ENCODE results near the gene ABCA13.

DNA sequence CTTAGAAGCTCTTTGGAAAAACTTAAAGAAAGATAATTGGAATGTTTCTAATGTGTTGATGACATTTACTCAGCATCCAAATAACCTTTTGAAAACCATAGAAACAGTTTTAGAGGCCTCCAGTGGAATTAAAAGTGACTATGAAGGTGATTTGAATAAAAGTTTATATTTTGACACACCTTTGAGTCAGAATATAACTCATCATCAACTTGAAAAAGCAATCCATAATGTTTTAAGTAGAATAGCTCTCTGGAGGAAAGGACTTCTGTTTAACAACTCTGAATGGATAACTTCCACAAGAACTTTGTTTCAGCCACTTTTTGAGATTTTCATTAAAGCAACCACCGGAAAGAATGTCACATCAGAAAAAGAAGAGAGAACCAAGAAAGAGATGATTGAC lies 108.2 kb downstream of the ABCA13 start:
- TF ChIP-seq, protein P1, sequence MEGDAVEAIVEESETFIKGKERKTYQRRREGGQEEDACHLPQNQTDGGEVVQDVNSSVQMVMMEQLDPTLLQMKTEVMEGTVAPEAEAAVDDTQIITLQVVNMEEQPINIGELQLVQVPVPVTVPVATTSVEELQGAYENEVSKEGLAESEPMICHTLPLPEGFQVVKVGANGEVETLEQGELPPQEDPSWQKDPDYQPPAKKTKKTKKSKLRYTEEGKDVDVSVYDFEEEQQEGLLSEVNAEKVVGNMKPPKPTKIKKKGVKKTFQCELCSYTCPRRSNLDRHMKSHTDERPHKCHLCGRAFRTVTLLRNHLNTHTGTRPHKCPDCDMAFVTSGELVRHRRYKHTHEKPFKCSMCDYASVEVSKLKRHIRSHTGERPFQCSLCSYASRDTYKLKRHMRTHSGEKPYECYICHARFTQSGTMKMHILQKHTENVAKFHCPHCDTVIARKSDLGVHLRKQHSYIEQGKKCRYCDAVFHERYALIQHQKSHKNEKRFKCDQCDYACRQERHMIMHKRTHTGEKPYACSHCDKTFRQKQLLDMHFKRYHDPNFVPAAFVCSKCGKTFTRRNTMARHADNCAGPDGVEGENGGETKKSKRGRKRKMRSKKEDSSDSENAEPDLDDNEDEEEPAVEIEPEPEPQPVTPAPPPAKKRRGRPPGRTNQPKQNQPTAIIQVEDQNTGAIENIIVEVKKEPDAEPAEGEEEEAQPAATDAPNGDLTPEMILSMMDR (conservative IDR thresholded peaks at IDR 0.05): no peak
- TF ChIP-seq ZFX (IDR thresholded peaks at IDR 0.05): no peak
